Measurements from ENCODE around the gene PNMA6F.

Gene PNMA6F

GRCh38 chrX:153321381-153322124 is at the start of gene PNMA6F:
Gene PNMA6F (minus strand): TSS chrX:153321767. CDS start chrX:153320674, 1,093 bp downstream.
- no peak within 1 kb of the TSS for H3K4me3 ChIP-seq (ENCODE audit: low read length)
- TF ChIP-seq EZH2phosphoT487 (IDR thresholded peaks at IDR 0.05; ENCODE audit: borderline replicate concordance, low read length) (no peak), CTCF (IDR thresholded peaks at IDR 0.05; ENCODE audit: low read depth, low read length, poor library complexity, severe bottlenecking) (no peak)
- no peaks in the 10 kb centered on the region for H3K36me3 ChIP-seq (ENCODE audit: control insufficient read depth, low read length)
- no peaks in the 10 kb centered on the region for H4K20me1 ChIP-seq (ENCODE audit: control insufficient read depth, insufficient read depth, low read depth, low read length)
- no peaks in the 10 kb centered on the region for H3K9me3 ChIP-seq (ENCODE audit: control insufficient read depth, insufficient read depth, low read length)
- H3K9me2 ChIP-seq (replicated peaks; ENCODE audit: control insufficient read depth, low read length): no peaks in the 10 kb centered on the region
- H3K27ac ChIP-seq (ENCODE audit: low read depth, low read length): no peak within 1 kb of the TSS
- no peak within 1 kb of the TSS for H3K4me2 ChIP-seq (ENCODE audit: low read length)
- H3K27me3 ChIP-seq (ENCODE audit: control insufficient read depth, low read length): no peaks in the 10 kb centered on the region
- H3F3A ChIP-seq (ENCODE audit: control insufficient read depth, insufficient read depth): no peaks in the 10 kb centered on the region
- H3K4me1 ChIP-seq (ENCODE audit: control insufficient read depth, low read length): no peaks in the 10 kb centered on the region
- no peaks in the 10 kb centered on the region for H3K79me2 ChIP-seq (ENCODE audit: control insufficient read depth, low read length)

GRCh38 chrX:153371256-153371655 is 49.7 kb upstream of the PNMA6F start:
- H3K4me1 ChIP-seq (ENCODE audit: control insufficient read depth, low read length): no peaks in the 10 kb centered on the region
- no peak for TF ChIP-seq EZH2phosphoT487 (IDR thresholded peaks at IDR 0.05; ENCODE audit: borderline replicate concordance, low read length)
- no peak for TF ChIP-seq CTCF (IDR thresholded peaks at IDR 0.05; ENCODE audit: low read depth, low read length, poor library complexity, severe bottlenecking)
- H4K20me1 ChIP-seq (ENCODE audit: control insufficient read depth, insufficient read depth, low read depth, low read length): no peaks in the 10 kb centered on the region
- H3K9me3 ChIP-seq (ENCODE audit: control insufficient read depth, insufficient read depth, low read length): no peaks in the 10 kb centered on the region
- H3K79me2 ChIP-seq (ENCODE audit: control insufficient read depth, low read length): no peaks in the 10 kb centered on the region
- no peaks in the 10 kb centered on the region for H3K9me2 ChIP-seq (replicated peaks; ENCODE audit: control insufficient read depth, low read length)
- H3K36me3 ChIP-seq (ENCODE audit: control insufficient read depth, low read length): no peaks in the 10 kb centered on the region
- no peak overlapping the region for H3K4me2 ChIP-seq (ENCODE audit: low read length)
- no peak overlapping the region for H3K27ac ChIP-seq (ENCODE audit: low read depth, low read length)
- H3F3A ChIP-seq (ENCODE audit: control insufficient read depth, insufficient read depth): no peaks in the 10 kb centered on the region
- H3K27me3 ChIP-seq (ENCODE audit: control insufficient read depth, low read length): 0 out of 2 replicates have a peak, but pooled peaks cover 2% of the 10 kb centered on the region
- H3K4me3 ChIP-seq (ENCODE audit: low read length): no peak overlapping the region

DNA sequence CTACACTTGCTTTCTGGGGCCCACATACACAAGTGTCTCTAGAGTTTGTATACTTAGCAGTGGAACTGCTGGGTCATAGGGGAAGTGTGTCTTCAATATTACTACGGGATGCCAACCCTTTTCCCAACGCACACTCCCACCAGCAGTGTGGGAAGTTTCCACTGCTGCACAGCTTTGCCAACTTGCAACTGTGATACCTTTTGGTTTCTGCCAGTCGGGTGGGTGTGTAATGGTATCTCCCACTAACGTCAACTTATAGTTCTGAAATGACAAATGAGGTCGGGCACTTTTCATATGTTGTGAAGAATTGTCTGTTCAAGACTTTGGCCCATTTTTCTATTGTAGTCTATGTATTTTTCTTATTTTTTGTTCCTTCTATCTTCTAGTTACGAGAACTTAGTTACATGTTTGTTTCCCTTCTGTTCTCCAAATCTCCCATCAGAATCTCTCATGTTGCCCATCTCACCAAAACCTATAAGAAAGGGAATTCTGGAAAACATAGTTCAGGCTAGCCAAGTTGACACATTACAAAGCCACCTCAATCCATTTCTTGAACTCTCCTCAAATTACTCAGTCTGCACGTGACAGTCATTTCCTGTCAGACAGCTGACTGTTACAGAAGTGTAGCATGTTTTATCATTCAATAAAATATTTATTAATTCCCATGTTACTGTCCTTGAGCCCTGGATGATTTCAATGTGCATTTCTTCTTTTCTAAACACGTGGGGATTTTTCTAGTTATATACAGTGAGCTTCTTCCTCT is 48.9 kb upstream of the PNMA6F start:
- TF ChIP-seq CTCF (IDR thresholded peaks at IDR 0.05; ENCODE audit: low read depth, low read length, poor library complexity, severe bottlenecking): no peak
- TF ChIP-seq EZH2phosphoT487 (IDR thresholded peaks at IDR 0.05; ENCODE audit: borderline replicate concordance, low read length): no peak
- no peaks in the 10 kb centered on the region for H4K20me1 ChIP-seq (ENCODE audit: control insufficient read depth, insufficient read depth, low read depth, low read length)
- no peaks in the 10 kb centered on the region for H3K36me3 ChIP-seq (ENCODE audit: control insufficient read depth, low read length)
- H3K4me3 ChIP-seq (ENCODE audit: low read length): no peak overlapping the region
- H3K4me1 ChIP-seq (ENCODE audit: control insufficient read depth, low read length): no peaks in the 10 kb centered on the region
- H3K27ac ChIP-seq (ENCODE audit: low read depth, low read length): no peak overlapping the region
- no peaks in the 10 kb centered on the region for H3F3A ChIP-seq (ENCODE audit: control insufficient read depth, insufficient read depth)
- no peak overlapping the region for H3K4me2 ChIP-seq (ENCODE audit: low read length)
- H3K27me3 ChIP-seq (ENCODE audit: control insufficient read depth, low read length): 0 out of 2 replicates have a peak, but pooled peaks cover 2% of the 10 kb centered on the region
- no peaks in the 10 kb centered on the region for H3K9me3 ChIP-seq (ENCODE audit: control insufficient read depth, insufficient read depth, low read length)
- no peaks in the 10 kb centered on the region for H3K9me2 ChIP-seq (replicated peaks; ENCODE audit: control insufficient read depth, low read length)
- H3K79me2 ChIP-seq (ENCODE audit: control insufficient read depth, low read length): no peaks in the 10 kb centered on the region
